ENCODE data around the gene ETV4. TPM values are rescaled to one million over a fixed set of nuclear protein-coding genes. Genes with fewer than 3 reads are reported as not detected.

Gene ETV4
- total and polyA plus RNA-seq, 2 of the 13 experiments (the other 11 are each of a cell fraction or from before 2014, with no cell fraction given), result 128 to 330 TPM

DNA sequence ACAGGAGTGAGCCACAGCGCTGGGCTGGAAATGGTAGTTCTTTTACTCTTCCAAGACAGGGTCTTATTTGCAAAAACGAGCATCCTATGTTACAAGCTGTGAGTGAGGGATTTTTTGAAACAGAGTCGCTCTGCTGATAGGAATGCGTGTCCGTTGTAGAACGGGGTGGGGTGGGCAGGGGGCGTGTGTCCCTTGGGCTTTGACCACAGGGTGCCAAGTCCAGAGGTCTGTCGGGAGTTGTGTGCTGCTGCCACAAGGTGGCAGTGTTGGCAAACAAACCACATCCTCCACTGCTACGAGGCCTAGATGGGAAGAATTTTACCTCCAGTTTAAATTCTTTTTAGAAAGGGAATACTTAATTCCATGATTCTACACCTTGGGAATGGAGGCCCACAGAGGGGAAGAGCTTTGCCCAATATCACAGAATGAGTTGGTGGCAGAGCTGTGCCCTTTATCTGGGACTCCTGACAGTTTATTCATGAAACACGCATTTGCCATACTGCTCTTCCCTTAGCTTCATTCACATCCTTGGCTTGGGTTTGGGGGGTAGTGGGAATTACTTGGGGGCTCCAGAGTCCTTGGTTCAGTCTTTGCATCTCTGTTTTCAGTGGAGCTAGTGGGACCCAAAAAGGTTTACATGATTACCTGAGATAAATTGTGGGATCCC is 30.6 kb upstream of the ETV4 start (continued):
- peak; percentile 67; the same call in 1 of the 2 replicates for TF ChIP-seq ZNF280B (CRISPR knock-in tag; IDR thresholded peaks at IDR 0.05; ENCODE audit: borderline replicate concordance)
- no peak for TF ChIP-seq RNF2 (conservative IDR thresholded peaks at IDR 0.05; ENCODE audit: low read depth)
- TF ChIP-seq SP1 (IDR thresholded peaks at IDR 0.05), result no peak
- peak; percentile 63; the same call in 1 of the 2 replicates for TF ChIP-seq SP1 (CRISPR knock-in tag; IDR thresholded peaks at IDR 0.05)
- no peak for TF ChIP-seq ZNF446 (CRISPR knock-in tag; IDR thresholded peaks at IDR 0.05)
- TF ChIP-seq, protein P1, sequence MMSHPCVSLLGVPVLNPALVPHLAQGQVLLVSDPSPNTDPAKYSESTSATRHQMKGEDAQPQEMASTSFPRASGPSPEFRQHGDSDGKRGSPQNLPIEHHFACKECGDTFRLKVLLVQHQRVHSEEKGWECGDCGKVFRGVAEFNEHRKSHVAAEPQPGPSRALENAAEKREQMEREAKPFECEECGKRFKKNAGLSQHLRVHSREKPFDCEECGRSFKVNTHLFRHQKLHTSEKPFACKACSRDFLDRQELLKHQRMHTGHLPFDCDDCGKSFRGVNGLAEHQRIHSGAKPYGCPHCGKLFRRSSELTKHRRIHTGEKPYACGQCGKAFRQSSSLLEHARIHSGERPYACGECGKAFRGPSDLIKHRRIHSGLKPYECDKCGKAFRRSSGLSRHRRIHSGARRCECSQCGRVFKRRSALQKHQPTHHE (CRISPR knock-in tag; IDR thresholded peaks at IDR 0.05; ENCODE audit: borderline replicate concordance), result no peak
- no peak for TF ChIP-seq MLLT10 (CRISPR knock-in tag; IDR thresholded peaks at IDR 0.05)
- TF ChIP-seq KLF12 (CRISPR knock-in tag; IDR thresholded peaks at IDR 0.05; ENCODE audit: borderline replicate concordance), result no peak; the same call in 1 of the 2 replicates
- peak; percentile 38; the same call in 1 of the 2 replicates for TF ChIP-seq UBTF (CRISPR knock-in tag; IDR thresholded peaks at IDR 0.05)
- no peak for TF ChIP-seq MYNN (CRISPR knock-in tag; IDR thresholded peaks at IDR 0.05; ENCODE audit: low read depth)
- TF ChIP-seq ZBTB33 (CRISPR knock-in tag; IDR thresholded peaks at IDR 0.05), result peak; percentile 80
- TF ChIP-seq ARNT2 (CRISPR knock-in tag; IDR thresholded peaks at IDR 0.05; ENCODE audit: low read depth), result no peak
- TF ChIP-seq ZNF160 (CRISPR knock-in tag; IDR thresholded peaks at IDR 0.05), result 0 out of 2 replicates have a peak, but pooled peaks have one; percentile 36
- no peak for TF ChIP-seq MYPOP (CRISPR knock-in tag; IDR thresholded peaks at IDR 0.05)
- TF ChIP-seq ZNF766 (CRISPR knock-in tag; IDR thresholded peaks at IDR 0.05; ENCODE audit: borderline replicate concordance), result no peak
- no peak for TF ChIP-seq ZNF282 (IDR thresholded peaks at IDR 0.05; ENCODE audit: partially characterized antibody)
- 0 out of 2 replicates have a peak, but pooled peaks have one; percentile 35 for TF ChIP-seq ZNF230 (CRISPR knock-in tag; IDR thresholded peaks at IDR 0.05)
- no peak for TF ChIP-seq ZZZ3 (CRISPR knock-in tag; IDR thresholded peaks at IDR 0.05; ENCODE audit: borderline replicate concordance)
- TF ChIP-seq ZNF3 (CRISPR knock-in tag; IDR thresholded peaks at IDR 0.05), result 0 out of 2 replicates have a peak, but pooled peaks have one; percentile 51
